ENCODE measurements around the gene EPC2.

DNA sequence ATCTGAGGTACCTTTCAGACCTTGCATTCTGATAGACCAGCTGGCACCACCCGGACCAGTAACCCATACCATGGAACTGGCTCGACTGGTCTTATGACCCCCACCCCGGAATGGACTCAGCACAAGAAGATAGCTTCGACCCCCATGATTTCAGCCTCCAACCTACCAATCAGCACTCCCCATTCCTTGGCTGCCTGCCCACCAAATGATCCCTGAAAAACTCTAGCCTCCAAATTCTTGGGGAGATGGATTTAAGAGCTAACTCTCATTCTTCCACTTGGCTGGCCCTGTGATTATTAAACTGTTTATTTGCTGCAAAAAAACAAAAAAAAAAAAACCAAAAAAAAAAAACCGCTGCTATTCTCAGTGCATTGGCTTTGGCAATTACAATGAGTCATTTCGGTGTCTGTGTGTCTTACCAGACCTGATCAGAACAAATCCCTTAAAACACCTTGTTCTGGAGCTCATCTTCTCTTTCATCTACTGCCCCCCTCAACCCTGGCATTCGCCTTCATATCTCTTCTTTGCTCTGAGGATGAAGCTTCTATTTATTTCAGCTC is 170.4 kb downstream of the EPC2 start:
- TF ChIP-seq POLR2AphosphoS5 (IDR thresholded peaks at IDR 0.05; ENCODE audit: low read depth): no peak
- TF ChIP-seq, protein P1, sequence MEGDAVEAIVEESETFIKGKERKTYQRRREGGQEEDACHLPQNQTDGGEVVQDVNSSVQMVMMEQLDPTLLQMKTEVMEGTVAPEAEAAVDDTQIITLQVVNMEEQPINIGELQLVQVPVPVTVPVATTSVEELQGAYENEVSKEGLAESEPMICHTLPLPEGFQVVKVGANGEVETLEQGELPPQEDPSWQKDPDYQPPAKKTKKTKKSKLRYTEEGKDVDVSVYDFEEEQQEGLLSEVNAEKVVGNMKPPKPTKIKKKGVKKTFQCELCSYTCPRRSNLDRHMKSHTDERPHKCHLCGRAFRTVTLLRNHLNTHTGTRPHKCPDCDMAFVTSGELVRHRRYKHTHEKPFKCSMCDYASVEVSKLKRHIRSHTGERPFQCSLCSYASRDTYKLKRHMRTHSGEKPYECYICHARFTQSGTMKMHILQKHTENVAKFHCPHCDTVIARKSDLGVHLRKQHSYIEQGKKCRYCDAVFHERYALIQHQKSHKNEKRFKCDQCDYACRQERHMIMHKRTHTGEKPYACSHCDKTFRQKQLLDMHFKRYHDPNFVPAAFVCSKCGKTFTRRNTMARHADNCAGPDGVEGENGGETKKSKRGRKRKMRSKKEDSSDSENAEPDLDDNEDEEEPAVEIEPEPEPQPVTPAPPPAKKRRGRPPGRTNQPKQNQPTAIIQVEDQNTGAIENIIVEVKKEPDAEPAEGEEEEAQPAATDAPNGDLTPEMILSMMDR (IDR thresholded peaks at IDR 0.05; ENCODE audit: insufficient read depth, low read length): no peak
- no peak for TF ChIP-seq SPI1 (IDR thresholded peaks at IDR 0.05; ENCODE audit: borderline replicate concordance, low read depth)
- TF ChIP-seq GABPA (IDR thresholded peaks at IDR 0.05; ENCODE audit: low read depth): no peak

Measured in HL-60 (cell line).